Esophagus squamous epithelium (tissue), 5 donors: ENCODE data around the gene DNAH11. TPM values are rescaled to one million over a fixed set of nuclear protein-coding genes. Genes with fewer than 3 reads are reported as not detected.

Source experiments
- DNase-seq: peaks from one replicate; lab custom pipeline; 2025; lab: John Stamatoyannopoulos, UW
- H3K27ac ChIP-seq, 4 donors: fragments of 200-600 bp; sonication (generic); one replicate each; pipeline ENCODE4 v1.5.1; 2016 to 2019; ENCODE audit warnings: mild to moderate bottlenecking in 1 of 4
- H3K27me3 ChIP-seq, 4 donors: fragments of 200-600 bp; sonication (generic); 1 replicate in 3 of 4; 2 replicates in 1 of 4; pipeline versions ENCODE4 v1.5.1 to v1.6.0; 2017 to 2021; ENCODE audit warnings: antibody characterized with exemption in 1 of 4
- H3K36me3 ChIP-seq, 3 donors: fragments of 200-600 bp; sonication (generic); one replicate each; pipeline ENCODE4 v1.5.1; 2016 to 2019
- H3K4me1 ChIP-seq, 3 donors: fragments of 200-600 bp; sonication (generic); one replicate each; pipeline ENCODE4 v1.5.1; 2017 to 2019
- H3K4me3 ChIP-seq, 4 donors: fragments of 200-600 bp; sonication (generic); 1 replicate in 3 of 4; 2 replicates in 1 of 4; pipeline ENCODE4 v1.5.1; 2016 to 2019; ENCODE audit warnings: mild to moderate bottlenecking in 2 of 4, moderate library complexity in 1 of 4
- H3K9me3 ChIP-seq, 3 donors: fragments of 200-600 bp; sonication (generic); one replicate each; pipeline ENCODE4 v1.5.1; 2016 to 2019
- CTCF ChIP-seq, 6 experiments: fragments of 450-650 bp in 4 of 6; fragments of 200-600 bp in 2 of 6; sonication (generic) in 2 of 6; IDR thresholded peaks; one replicate each; pipeline ENCODE4 v1.5.1; 2016 to 2019; ENCODE audit warnings: antibody characterized with exemption in 6 of 6, mild to moderate bottlenecking in 4 of 6, moderate library complexity in 4 of 6
- POLR2A ChIP-seq, 4 donors: fragments of 450-650 bp; IDR thresholded peaks; one replicate each; pipeline ENCODE4 v1.6.1; 2017; ENCODE audit warnings: antibody characterized with exemption in 4 of 4, mild to moderate bottlenecking in 4 of 4, moderate library complexity in 3 of 4
- WGBS, 2 donors: methylation state at CpG; one replicate each; pipeline ENCODE4 v1.1.5; 2018; 5-methylcytosine and 5-hydroxymethylcytosine counted together
- intact Hi-C: fragments of 100-400 bp; cut with DNase I; formaldehyde crosslinking; loops from one replicate; pipeline ENCODE4 v1.15.0; 2022
- total RNA-seq, 4 donors: library from RNA; depleted of rRNA; stranded (reverse); fragments of >200 nt; gene quantifications; one replicate each; pipeline ENCODE4 v1.1.0, GENCODE V29; 2016
- donor health status: DM: yes; HTN: yes; CAD: no.

The DNAH11 gene
- total RNA-seq, result 1 to 10 TPM in 1 of 4 donors, under 1 TPM in 3; 0.35 to 7.4 (median 0.74) TPM

GRCh38 chr7:21542891-21543527 lies at the start of gene DNAH11:
DNAH11 (plus strand) TSS chr7:21543039; CDS start chr7:21543246, 207 bp downstream.
- Histone ChIP-seq H3K27me3 (peaks cover 0 to 65% (median 2%) of the 10 kb centered on the region in 4 donors), H3K27ac (peak within 1 kb of the TSS in 2 of 4 donors; percentile 22 to 67), H3K9me3 (no peaks in the 10 kb centered on the region), H3K4me1 (peaks cover 9 to 28% (median 13%) of the 10 kb centered on the region in 3 donors), H3K4me3 (peak within 1 kb of the TSS; percentile 33 to 67 (median 50)), H3K36me3 (no peaks in the 10 kb centered on the region)
- intact Hi-C loops, result no loop called here
- TF ChIP-seq POLR2A (IDR thresholded peaks at IDR 0.05) (no peak), CTCF (IDR thresholded peaks at IDR 0.05) (peak in 2 of 6 experiments; percentile 5 to 18)
- 1 to 3% methylated on average over 7 to 45 of the region's 66 CpGs for WGBS, 2 donors
- DNase-seq, result no peak

GRCh38 chr7:21495731-21496130 lies 47.1 kb upstream of the DNAH11 start:
- intact Hi-C loops, result no loop called here
- TF ChIP-seq CTCF (IDR thresholded peaks at IDR 0.05) (no peak), POLR2A (IDR thresholded peaks at IDR 0.05) (no peak)
- Histone ChIP-seq H3K27me3 (no peaks in the 10 kb centered on the region), H3K4me1 (no peaks in the 10 kb centered on the region), H3K36me3 (peaks cover 0 to 11% (median 0%) of the 10 kb centered on the region in 3 donors), H3K9me3 (peaks cover 0 to 23% (median 10%) of the 10 kb centered on the region in 3 donors), H3K4me3 (no peak overlapping the region), H3K27ac (no peak overlapping the region)
- DNase-seq, result no peak

- DNase-seq, result no peak
- Histone ChIP-seq H3K4me3 (no peak overlapping the region), H3K36me3 (peaks cover 0 to 4% (median 0%) of the 10 kb centered on the region in 3 donors), H3K4me1 (no peaks in the 10 kb centered on the region), H3K27ac (no peak overlapping the region), H3K27me3 (no peaks in the 10 kb centered on the region), H3K9me3 (peaks cover 0 to 23% (median 10%) of the 10 kb centered on the region in 3 donors)
- TF ChIP-seq POLR2A (IDR thresholded peaks at IDR 0.05) (no peak), CTCF (IDR thresholded peaks at IDR 0.05) (peak in 2 of 6 experiments; percentile 7 to 43)
- intact Hi-C loops, result no loop called here
Measured at GRCh38 chr7:21497072-21497471, 45.8 kb upstream of the DNAH11 start.

- H3K36me3 ChIP-seq, result peaks cover 0 to 4% (median 0%) of the 10 kb centered on the region in 3 donors
- H3K27me3 ChIP-seq, result no peaks in the 10 kb centered on the region
- intact Hi-C loops, result loop anchor here (10.0 kb wide), 1 partner anchor 245 kb away; no protein-coding TSS in a partner anchor
- H3K27ac ChIP-seq, result no peak overlapping the region
- 80 to 83% methylated on average over 6 of the region's 6 CpGs for WGBS, 2 donors
- peaks cover 0 to 13% (median 0%) of the 10 kb centered on the region in 3 donors for H3K9me3 ChIP-seq
- no peaks in the 10 kb centered on the region for H3K4me1 ChIP-seq
- TF ChIP-seq CTCF (IDR thresholded peaks at IDR 0.05), result no peak
- TF ChIP-seq POLR2A (IDR thresholded peaks at IDR 0.05), result no peak
- H3K4me3 ChIP-seq, result no peak overlapping the region
- DNase-seq, result no peak
Measured at GRCh38 chr7:21500117-21500832, 42.6 kb upstream of the DNAH11 start.

GRCh38 chr7:21504021-21504420 lies 38.8 kb upstream of the DNAH11 start:
- Histone ChIP-seq H3K9me3 (peaks cover 0 to 7% (median 0%) of the 10 kb centered on the region in 3 donors), H3K27me3 (no peaks in the 10 kb centered on the region), H3K36me3 (peaks cover 0 to 16% (median 0%) of the 10 kb centered on the region in 3 donors), H3K4me3 (no peak overlapping the region), H3K4me1 (no peaks in the 10 kb centered on the region), H3K27ac (no peak overlapping the region)
- TF ChIP-seq POLR2A (IDR thresholded peaks at IDR 0.05), result no peak
- WGBS, 2 donors, result 88 to 94% methylated on average over 2 of the region's 2 CpGs
- intact Hi-C loops, result loop anchor here (10.0 kb wide), 1 partner anchor 249 kb away; no protein-coding TSS in a partner anchor
- DNase-seq, result no peak
